ENCODE data around the gene KIF6.

The KIF6 gene

GRCh38 chr6:39282774-39283173, 442.4 kb downstream of the KIF6 start:
- no peak for DNase-seq (ENCODE audit: low read depth)

- DNase-seq (ENCODE audit: low read depth), result no peak
Measured at GRCh38 chr6:39281312-39281980, 443.8 kb downstream of the KIF6 start.

- DNase-seq (ENCODE audit: low read depth), result no peak
Measured at GRCh38 chr6:39280247-39280731, 444.9 kb downstream of the KIF6 start.

All from stimulated activated CD8-positive, alpha-beta memory T cell treated with anti-CD3 and anti-CD28 coated beads, Interleukin-7, amount 100 ng/mL, for 24 hours (primary cell).